Ascending aorta (tissue), 2 donors: ENCODE data around the gene FSTL4. TPM values are rescaled to one million over a fixed set of nuclear protein-coding genes. Genes with fewer than 3 reads are reported as not detected.
"Not testable (repeated sequence)": the region's sequence is repeated elsewhere in the genome, so short reads cannot be mapped to it uniquely, and the experiment has no call there.

Experiments
- DNase-seq, 2 donors: peaks; one replicate each; pipeline ENCODE4 v3.0.0-alpha.2; 2019; ENCODE audit warnings: low spot score in 2 of 2
- H3K27ac ChIP-seq, 2 donors: fragments of 200-600 bp; sonication (generic); one replicate each; pipeline ENCODE4 v1.5.1; 2016 to 2017; ENCODE audit warnings: mild to moderate bottlenecking in 1 of 2
- H3K27me3 ChIP-seq: fragments of 200-600 bp; sonication (generic); one replicate; pipeline ENCODE4 v1.5.1; 2017
- H3K36me3 ChIP-seq, 2 donors: fragments of 200-600 bp; sonication (generic); one replicate each; pipeline ENCODE4 v1.5.1; 2016
- H3K4me1 ChIP-seq, 2 donors: fragments of 200-600 bp; sonication (generic); one replicate each; pipeline ENCODE4 v1.5.1; 2016 to 2017; ENCODE audit warnings: mild to moderate bottlenecking in 1 of 2
- H3K4me3 ChIP-seq, 2 donors: fragments of 200-600 bp; sonication (generic); one replicate each; pipeline ENCODE4 v1.5.1; 2016 to 2017; ENCODE audit warnings: mild to moderate bottlenecking in 1 of 2
- H3K9me3 ChIP-seq, 2 donors: fragments of 200-600 bp; sonication (generic); one replicate each; pipeline ENCODE4 v1.5.1; 2016
- CTCF ChIP-seq, 3 experiments: fragments of 200-600 bp in 2 of 3; fragments of 450-650 bp in 1 of 3; sonication (generic) in 2 of 3; IDR thresholded peaks; one replicate each; pipeline ENCODE4 v1.5.1; 2016 to 2019; ENCODE audit warnings: antibody characterized with exemption in 3 of 3, mild to moderate bottlenecking in 1 of 3, moderate library complexity in 1 of 3
- intact Hi-C: fragments of 100-400 bp; cut with DNase I; formaldehyde crosslinking; loops from one replicate; pipeline ENCODE4 v1.15.1; 2023
- total RNA-seq: library from RNA; depleted of rRNA; stranded (reverse); fragments of >200 nt; gene quantifications from one replicate; pipeline ENCODE4 v1.1.0, GENCODE V29; 2016

The FSTL4 gene
- total RNA-seq, 1 donor from 2014 or later, result 0.11 TPM

GRCh38 chr5:133446440-133446839 lies 165.9 kb downstream of the FSTL4 start:
- no peaks in the 10 kb centered on the region for H3K4me1 ChIP-seq
- DNase-seq, result peak in 1 of 2 donors; percentile 22
- no peak for TF ChIP-seq CTCF (IDR thresholded peaks at IDR 0.05)
- no peaks in the 10 kb centered on the region for H3K27me3 ChIP-seq
- no peaks in the 10 kb centered on the region for H3K36me3 ChIP-seq
- no peaks in the 10 kb centered on the region for H3K9me3 ChIP-seq
- no peak overlapping the region for H3K4me3 ChIP-seq
- no peak overlapping the region for H3K27ac ChIP-seq
- intact Hi-C loops, result no loop called here

- H3K27me3 ChIP-seq, result no peaks in the 10 kb centered on the region
- intact Hi-C loops, result no loop called here
- no peaks in the 10 kb centered on the region for H3K9me3 ChIP-seq
- no peak for DNase-seq
- H3K4me1 ChIP-seq, result no peaks in the 10 kb centered on the region
- TF ChIP-seq CTCF (IDR thresholded peaks at IDR 0.05), result no peak
- H3K36me3 ChIP-seq, result no peaks in the 10 kb centered on the region
- H3K4me3 ChIP-seq, result no peak overlapping the region
- H3K27ac ChIP-seq, result no peak overlapping the region
Measured at GRCh38 chr5:133445744-133446143, 166.6 kb downstream of the FSTL4 start.

GRCh38 chr5:133445204-133445603 lies 167.1 kb downstream of the FSTL4 start:
- H3K27me3 ChIP-seq, H3K36me3 ChIP-seq, H3K4me3 ChIP-seq, H3K4me1 ChIP-seq, H3K27ac ChIP-seq, H3K9me3 ChIP-seq, intact Hi-C loops: not testable (repeated sequence)
- peak in 1 of 2 donors; percentile 33 for DNase-seq

- no peaks in the 10 kb centered on the region for H3K9me3 ChIP-seq
- no peak overlapping the region for H3K27ac ChIP-seq
- no peaks in the 10 kb centered on the region for H3K4me1 ChIP-seq
- no peak for TF ChIP-seq CTCF (IDR thresholded peaks at IDR 0.05)
- no peaks in the 10 kb centered on the region for H3K36me3 ChIP-seq
- H3K4me3 ChIP-seq, result no peak overlapping the region
- no peaks in the 10 kb centered on the region for H3K27me3 ChIP-seq
- DNase-seq, result peak in 1 of 2 donors; percentile 19
- intact Hi-C loops, result no loop called here
Measured at GRCh38 chr5:133444711-133445110, 167.6 kb downstream of the FSTL4 start.

- Histone ChIP-seq H3K9me3 (no peaks in the 10 kb centered on the region), H3K4me1 (no peaks in the 10 kb centered on the region), H3K4me3 (no peak overlapping the region), H3K36me3 (no peaks in the 10 kb centered on the region), H3K27ac (no peak overlapping the region), H3K27me3 (no peaks in the 10 kb centered on the region)
- intact Hi-C loops, result no loop called here
- TF ChIP-seq CTCF (IDR thresholded peaks at IDR 0.05), result no peak
- DNase-seq, result no peak
Measured at GRCh38 chr5:133441166-133441815, 171.1 kb downstream of the FSTL4 start.

DNA sequence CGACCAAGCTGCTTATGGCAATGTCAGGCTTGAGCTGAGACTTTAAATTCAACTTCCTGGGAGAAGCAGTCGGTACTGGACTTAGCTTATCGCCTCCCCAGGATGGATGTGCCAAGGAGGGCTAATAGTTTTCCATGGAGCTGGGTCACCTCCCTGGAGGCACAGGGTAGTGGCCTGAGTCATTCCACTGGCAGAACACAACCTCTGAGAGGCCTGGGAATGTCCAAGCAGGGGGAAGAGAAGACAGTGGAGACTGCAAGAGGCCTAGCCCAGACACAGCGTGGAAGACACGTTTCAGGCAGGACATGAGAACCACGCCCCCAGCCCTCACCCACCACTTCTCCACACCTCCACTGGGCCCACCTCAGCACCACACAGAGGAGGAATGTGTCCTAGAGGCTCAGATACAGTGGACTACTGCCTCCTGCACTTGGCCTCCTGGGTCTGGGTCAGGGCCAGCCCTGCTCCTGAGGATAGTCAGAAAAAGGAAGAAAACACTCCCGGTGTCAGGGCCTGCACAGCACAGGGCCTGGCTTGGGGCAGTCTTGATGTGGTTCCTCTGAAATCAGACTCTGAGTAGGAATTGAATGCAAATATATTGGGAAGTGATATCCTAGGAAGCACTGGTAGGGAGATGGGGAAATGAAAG lies 171.8 kb downstream of the FSTL4 start:
- Histone ChIP-seq H3K27ac (peak overlapping the region in 1 of 2 donors; percentile 6), H3K4me3 (no peak overlapping the region), H3K36me3 (no peaks in the 10 kb centered on the region), H3K4me1 (no peaks in the 10 kb centered on the region), H3K27me3 (no peaks in the 10 kb centered on the region), H3K9me3 (no peaks in the 10 kb centered on the region)
- DNase-seq, result no peak
- TF ChIP-seq CTCF (IDR thresholded peaks at IDR 0.05), result no peak
- intact Hi-C loops, result no loop called here
